ENCODE data around the gene GABRB1. TPM values are rescaled to one million over a fixed set of nuclear protein-coding genes. Genes with fewer than 3 reads are reported as not detected.

The GABRB1 gene
- total RNA-seq, 6 experiments from 2014 or later: 0.43 TPM; not detected in 5

- intact Hi-C loops (cut with DNase I): no loop called here
- Histone ChIP-seq H3K4me3 (no peak overlapping the region), H3K4me1 (no peaks in the 10 kb centered on the region), H3K9me3 (no peaks in the 10 kb centered on the region), H3K27me3 (no peaks in the 10 kb centered on the region), H3K36me3 (no peaks in the 10 kb centered on the region), H3K27ac (no peak overlapping the region)
- ATAC-seq: no peak
- DNase-seq: no peak
- no peak for TF ChIP-seq CTCF (IDR thresholded peaks at IDR 0.05)
- TF ChIP-seq POLR2A (IDR thresholded peaks at IDR 0.05): no peak
- WGBS (ENCODE audit: insufficient coverage, low coverage, low lambda C conversion rate, missing lambda C conversion rate): 50% methylated on average over 3 of the region's 3 CpGs
Observed at GRCh38 chr4:47143261-47143660, 111.9 kb downstream of the GABRB1 start.

GRCh38 chr4:47145630-47146029, 114.3 kb downstream of the GABRB1 start:
- no peaks in the 10 kb centered on the region for H3K9me3 ChIP-seq
- TF ChIP-seq POLR2A (IDR thresholded peaks at IDR 0.05) (no peak), CTCF (IDR thresholded peaks at IDR 0.05) (no peak)
- H3K36me3 ChIP-seq: no peaks in the 10 kb centered on the region
- ATAC-seq (no peak), DNase-seq (no peak)
- intact Hi-C loops (cut with DNase I): no loop called here
- no peaks in the 10 kb centered on the region for H3K4me1 ChIP-seq
- H3K4me3 ChIP-seq: no peak overlapping the region
- H3K27ac ChIP-seq: no peak overlapping the region
- no peaks in the 10 kb centered on the region for H3K27me3 ChIP-seq
- 10% methylated on average over 4 of the region's 4 CpGs for WGBS (ENCODE audit: insufficient coverage, low coverage, low lambda C conversion rate, missing lambda C conversion rate)

- ATAC-seq: no peak
- WGBS (ENCODE audit: insufficient coverage, low coverage, low lambda C conversion rate, missing lambda C conversion rate): 68% methylated on average over 6 of the region's 6 CpGs
- H3K27me3 ChIP-seq: no peaks in the 10 kb centered on the region
- H3K4me1 ChIP-seq: no peaks in the 10 kb centered on the region
- H3K4me3 ChIP-seq: no peak overlapping the region
- H3K36me3 ChIP-seq: no peaks in the 10 kb centered on the region
- intact Hi-C loops (cut with DNase I): no loop called here
- H3K27ac ChIP-seq: no peak overlapping the region
- no peaks in the 10 kb centered on the region for H3K9me3 ChIP-seq
- no peak for DNase-seq
- TF ChIP-seq POLR2A (IDR thresholded peaks at IDR 0.05) (no peak), CTCF (IDR thresholded peaks at IDR 0.05) (no peak)
Observed at GRCh38 chr4:47154816-47155370, 123.5 kb downstream of the GABRB1 start.

GRCh38 chr4:47155919-47156318, 124.6 kb downstream of the GABRB1 start:
- intact Hi-C loops (cut with DNase I): no loop called here
- H3K9me3 ChIP-seq: no peaks in the 10 kb centered on the region

More at GRCh38 chr4:47155919-47156318, 124.6 kb downstream of the GABRB1 start:
- TF ChIP-seq CTCF (IDR thresholded peaks at IDR 0.05): no peak
- TF ChIP-seq POLR2A (IDR thresholded peaks at IDR 0.05): no peak
- no peak overlapping the region for H3K4me3 ChIP-seq
- WGBS (ENCODE audit: insufficient coverage, low coverage, low lambda C conversion rate, missing lambda C conversion rate): 42% methylated on average over 3 of the region's 3 CpGs
- H3K27me3 ChIP-seq: no peaks in the 10 kb centered on the region
- no peak for ATAC-seq
- no peak for DNase-seq
- no peak overlapping the region for H3K27ac ChIP-seq
- no peaks in the 10 kb centered on the region for H3K4me1 ChIP-seq
- no peaks in the 10 kb centered on the region for H3K36me3 ChIP-seq

Measured in right lobe of liver (tissue), 6 donors.